ENCODE measurements around the gene ADGRE2.

DNA sequence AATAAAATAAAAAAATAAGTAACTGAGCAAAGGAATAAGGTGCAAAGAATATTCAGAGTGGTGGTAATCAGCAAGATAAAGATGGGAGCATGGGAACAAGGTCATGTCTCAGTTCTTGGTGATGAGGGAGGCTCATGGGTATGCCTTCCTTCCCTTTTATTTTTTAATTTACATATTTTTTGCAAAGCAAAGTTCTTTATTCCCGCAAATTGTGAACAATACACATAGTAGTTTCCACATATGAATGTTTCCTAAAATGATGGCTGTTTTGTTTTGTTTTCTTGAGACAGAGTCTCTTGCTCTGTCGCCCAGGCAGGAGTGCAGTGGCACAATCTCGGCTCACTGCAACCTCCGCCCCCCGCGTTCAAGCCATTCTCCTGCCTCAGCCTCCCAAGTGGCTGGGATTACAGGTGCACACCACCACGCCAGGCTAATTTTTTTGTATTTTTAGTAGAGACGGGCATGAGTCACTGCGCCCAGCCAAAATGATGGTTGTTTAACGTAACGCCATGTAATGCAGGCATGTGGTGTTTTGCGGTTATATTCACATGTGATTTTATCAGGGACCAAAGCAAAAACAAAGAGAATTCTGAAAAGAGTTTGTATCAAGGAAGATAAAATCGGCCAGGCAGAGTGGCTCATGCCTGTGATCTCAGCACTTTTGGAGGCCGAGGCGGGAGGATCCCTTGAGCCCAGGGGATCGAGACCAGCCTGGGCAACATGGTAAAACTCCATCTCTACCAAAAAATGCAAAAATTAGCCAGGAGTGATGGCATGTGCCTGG, 4.5 kb upstream of the ADGRE2 start:
- TF ChIP-seq, protein P1, sequence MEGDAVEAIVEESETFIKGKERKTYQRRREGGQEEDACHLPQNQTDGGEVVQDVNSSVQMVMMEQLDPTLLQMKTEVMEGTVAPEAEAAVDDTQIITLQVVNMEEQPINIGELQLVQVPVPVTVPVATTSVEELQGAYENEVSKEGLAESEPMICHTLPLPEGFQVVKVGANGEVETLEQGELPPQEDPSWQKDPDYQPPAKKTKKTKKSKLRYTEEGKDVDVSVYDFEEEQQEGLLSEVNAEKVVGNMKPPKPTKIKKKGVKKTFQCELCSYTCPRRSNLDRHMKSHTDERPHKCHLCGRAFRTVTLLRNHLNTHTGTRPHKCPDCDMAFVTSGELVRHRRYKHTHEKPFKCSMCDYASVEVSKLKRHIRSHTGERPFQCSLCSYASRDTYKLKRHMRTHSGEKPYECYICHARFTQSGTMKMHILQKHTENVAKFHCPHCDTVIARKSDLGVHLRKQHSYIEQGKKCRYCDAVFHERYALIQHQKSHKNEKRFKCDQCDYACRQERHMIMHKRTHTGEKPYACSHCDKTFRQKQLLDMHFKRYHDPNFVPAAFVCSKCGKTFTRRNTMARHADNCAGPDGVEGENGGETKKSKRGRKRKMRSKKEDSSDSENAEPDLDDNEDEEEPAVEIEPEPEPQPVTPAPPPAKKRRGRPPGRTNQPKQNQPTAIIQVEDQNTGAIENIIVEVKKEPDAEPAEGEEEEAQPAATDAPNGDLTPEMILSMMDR (IDR thresholded peaks at IDR 0.05; ENCODE audit: extremely low read depth in 1 of 2, insufficient read depth in 1 of 2, low read depth in 1 of 2, low read length in 2 of 2) = no peak
- TF ChIP-seq EZH2 (IDR thresholded peaks at IDR 0.05; ENCODE audit: borderline replicate concordance, low read depth, low read length, severe bottlenecking) = no peak
- TF ChIP-seq POLR2A (IDR thresholded peaks at IDR 0.05; ENCODE audit: low read depth, low read length) = no peak
- no peak for TF ChIP-seq POLR2AphosphoS5 (IDR thresholded peaks at IDR 0.05; ENCODE audit: insufficient read depth, low read depth, low read length)
- no peak for TF ChIP-seq MYC (IDR thresholded peaks at IDR 0.05; ENCODE audit: low read depth, low read length)
- TF ChIP-seq, protein P2, sequence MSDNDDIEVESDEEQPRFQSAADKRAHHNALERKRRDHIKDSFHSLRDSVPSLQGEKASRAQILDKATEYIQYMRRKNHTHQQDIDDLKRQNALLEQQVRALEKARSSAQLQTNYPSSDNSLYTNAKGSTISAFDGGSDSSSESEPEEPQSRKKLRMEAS (IDR thresholded peaks at IDR 0.05; ENCODE audit: insufficient read depth, insufficient read length) = no peak

Data from endothelial cell of umbilical vein (primary cell).